H1 (cell line): Measurements from ENCODE around the gene USH2A. TPM values are rescaled to one million over a fixed set of nuclear protein-coding genes. Genes with fewer than 3 reads are reported as not detected.

Experiments used
- CTCF ChIA-PET: fragments of 300-600 bp; sonication (Branson Sonifier 250); formaldehyde crosslinking; loops from one replicate; lab custom pipeline; 2021; ENCODE audit not compliant: partially characterized antibody; lab: Charles Lee
- POLR2A ChIA-PET: fragments of 300-600 bp; sonication (Branson Sonifier 250); formaldehyde crosslinking; loops from one replicate; lab custom pipeline; 2021; ENCODE audit warnings: inconsistent platforms; ENCODE audit not compliant: partially characterized antibody; lab: Charles Lee
- DNase-seq, 2 experiments: peaks; one replicate each; pipeline versions ENCODE4 v3.0.0 to v3.0.0-alpha.2; 2010 to 2022; ENCODE audit warnings: low spot score in 2 of 2, low read depth in 1 of 2, mixed read lengths in 1 of 2
- FAIRE-seq: peaks from 2 replicates; lab custom pipeline; 2011; peaks lifted over from hg19 to GRCh38; lab: Jason Lieb, UNC
- H2AFZ ChIP-seq: 2 replicates; pipeline ENCODE4 v1.8.1; 2012; ENCODE audit warnings: low read length, inconsistent platforms
- H2AK5ac ChIP-seq: 2 replicates; pipeline ENCODE4 v1.6.1; 2013; ENCODE audit warnings: low read depth, low read length
- H2BK120ac ChIP-seq: replicated peaks from 2 replicates; pipeline ENCODE3; 2013; ENCODE audit warnings: low read depth, low read length, inconsistent platforms
- H2BK12ac ChIP-seq: 2 replicates; pipeline ENCODE4 v1.6.1; 2013; ENCODE audit warnings: low read depth, low read length
- H2BK15ac ChIP-seq: 2 replicates; pipeline ENCODE4 v1.6.1; 2013; ENCODE audit warnings: low read length
- H2BK20ac ChIP-seq: 2 replicates; pipeline ENCODE4 v1.6.1; 2013; ENCODE audit warnings: low read length
- H2BK5ac ChIP-seq: 2 replicates; pipeline ENCODE4 v1.6.1; 2013; ENCODE audit warnings: low read depth, low read length
- H3K14ac ChIP-seq: 2 replicates; pipeline ENCODE4 v1.6.1; 2013; ENCODE audit warnings: inconsistent platforms; ENCODE audit not compliant: insufficient read length
- H3K18ac ChIP-seq: 2 replicates; pipeline ENCODE4 v1.6.1; 2013; ENCODE audit warnings: low read length; ENCODE audit errors: extremely low read depth
- H3K23ac ChIP-seq: 2 replicates; pipeline ENCODE4 v1.6.1; 2013; ENCODE audit warnings: inconsistent platforms; ENCODE audit not compliant: insufficient read length
- H3K23me2 ChIP-seq: 2 replicates; pipeline ENCODE4 v1.6.1; 2013; ENCODE audit warnings: low read depth, low read length
- H3K27ac ChIP-seq: 2 replicates; pipeline ENCODE4 v1.6.1; 2011; ENCODE audit warnings: low read depth, low read length, inconsistent platforms
- H3K27me3 ChIP-seq, 4 experiments: replicated peaks in 1 of 4; 1 replicate in 1 of 4; 2 replicates in 3 of 4; pipeline versions ENCODE4 v1.6.1 to v1.8.1; 2011 to 2013; ENCODE audit warnings: low read length in 3 of 4, mild to moderate bottlenecking in 3 of 4, inconsistent platforms in 2 of 4, mixed read lengths in 2 of 4, moderate library complexity in 1 of 4; ENCODE audit not compliant: control insufficient read depth in 3 of 4, insufficient read depth in 3 of 4; ENCODE audit errors: extremely low read depth in 1 of 4
- H3K36me3 ChIP-seq, 4 experiments: 2 replicates each; pipeline versions ENCODE4 v1.6.1 to v1.8.1; 2011 to 2013; ENCODE audit warnings: mild to moderate bottlenecking in 4 of 4, low read length in 3 of 4, moderate library complexity in 2 of 4, control low read depth in 1 of 4, inconsistent platforms in 1 of 4; ENCODE audit not compliant: insufficient read depth in 4 of 4, control insufficient read depth in 2 of 4
- H3K4ac ChIP-seq: replicated peaks from 2 replicates; pipeline ENCODE3; 2013; ENCODE audit warnings: low read length, low read depth, mixed read lengths, inconsistent platforms; ENCODE audit not compliant: insufficient read length
- H3K4me1 ChIP-seq, 4 experiments: replicated peaks in 1 of 4; 1 replicate in 1 of 4; 2 replicates in 3 of 4; pipeline versions ENCODE4 v1.6.1 to v1.8.1; 2011 to 2013; ENCODE audit warnings: low read length in 3 of 4, inconsistent platforms in 2 of 4, mixed read lengths in 1 of 4; ENCODE audit not compliant: insufficient read depth in 4 of 4, control insufficient read depth in 3 of 4
- H3K4me2 ChIP-seq, 2 experiments: 2 replicates each; pipeline versions ENCODE4 v1.6.1 to v1.8.1; 2011 to 2013; ENCODE audit warnings: low read depth in 2 of 2, low read length in 2 of 2, control low read depth in 1 of 2, inconsistent platforms in 1 of 2, mild to moderate bottlenecking in 1 of 2; ENCODE audit not compliant: insufficient read depth in 1 of 2
- H3K4me3 ChIP-seq, 4 experiments: fragments of 200-600, 300-600 bp in 1 of 4; sonication (generic), shearing (Covaris generic), sonication (Bioruptor Twin) in 1 of 4; 2 replicates each; pipeline versions ENCODE4 v1.5.1 to v1.8.1; 2011 to 2016; ENCODE audit warnings: low read length in 4 of 4, low read depth in 3 of 4, control low read depth in 2 of 4, inconsistent platforms in 2 of 4, mild to moderate bottlenecking in 2 of 4, mixed read lengths in 1 of 4, moderate library complexity in 1 of 4; ENCODE audit not compliant: insufficient read depth in 2 of 4; ENCODE audit errors: extremely low read depth in 1 of 4
- H3K56ac ChIP-seq: replicated peaks from 2 replicates; pipeline ENCODE3; 2013; ENCODE audit warnings: low read depth, mild to moderate bottlenecking, mixed read lengths, low read length, inconsistent platforms; ENCODE audit not compliant: insufficient read length
- H3K79me1 ChIP-seq: 2 replicates; pipeline ENCODE4 v1.6.1; 2013; ENCODE audit warnings: low read depth, low read length, control low read depth
- H3K79me2 ChIP-seq, 2 experiments: 2 replicates each; pipeline versions ENCODE4 v1.6.1 to v1.8.1; 2012 to 2013; ENCODE audit warnings: low read length in 2 of 2, mild to moderate bottlenecking in 2 of 2, inconsistent platforms in 1 of 2; ENCODE audit not compliant: insufficient read depth in 2 of 2, control insufficient read depth in 1 of 2
- H3K9ac ChIP-seq, 4 experiments: replicated peaks in 1 of 4; 1 replicate in 1 of 4; 2 replicates in 3 of 4; pipeline versions ENCODE4 v1.6.1 to v1.8.1; 2011 to 2013; ENCODE audit warnings: low read depth in 3 of 4, low read length in 3 of 4, control low read depth in 2 of 4, mild to moderate bottlenecking in 2 of 4, moderate library complexity in 2 of 4, inconsistent platforms in 1 of 4; ENCODE audit errors: extremely low read depth in 1 of 4
- H3K9me3 ChIP-seq, 2 experiments: 2 replicates each; pipeline versions ENCODE4 v1.6.1 to v1.8.1; 2012 to 2013; ENCODE audit warnings: mild to moderate bottlenecking in 2 of 2, moderate library complexity in 2 of 2, control low read depth in 1 of 2, inconsistent platforms in 1 of 2, low read depth in 1 of 2, low read length in 1 of 2, mixed read lengths in 1 of 2; ENCODE audit not compliant: insufficient read depth in 2 of 2
- H4K20me1 ChIP-seq, 2 experiments: replicated peaks in 1 of 2; 2 replicates each; pipeline versions ENCODE3 to v1.8.1; 2011 to 2013; ENCODE audit warnings: inconsistent platforms in 2 of 2, low read length in 2 of 2, mild to moderate bottlenecking in 1 of 2; ENCODE audit not compliant: insufficient read depth in 2 of 2, control insufficient read depth in 1 of 2
- H4K5ac ChIP-seq: 2 replicates; pipeline ENCODE4 v1.6.1; 2013; ENCODE audit warnings: low read length, low read depth, mixed read lengths, inconsistent platforms; ENCODE audit not compliant: insufficient read length
- H4K8ac ChIP-seq: 2 replicates; pipeline ENCODE4 v1.8.0; 2013; ENCODE audit warnings: mild to moderate bottlenecking, moderate library complexity, low read length, inconsistent platforms; ENCODE audit not compliant: insufficient read depth; ENCODE audit errors: extremely low read depth
- H4K91ac ChIP-seq: replicated peaks from 2 replicates; pipeline ENCODE3; 2013; ENCODE audit warnings: low read length, mixed read lengths, inconsistent platforms; ENCODE audit not compliant: insufficient read length
- TEAD4 ChIP-seq: IDR thresholded peaks from 2 replicates; pipeline ENCODE4 v1.6.1; 2012; ENCODE audit warnings: low read depth, low read length, inconsistent platforms, mixed read lengths
- WGBS, 2 experiments: shearing (Covaris generic) in 1 of 2; methylation state at CpG; one replicate each; pipeline versions ENCODE4 v1.1.6 to v1.1.7; 2013 to 2015; ENCODE audit warnings: low lambda C conversion rate in 2 of 2, mixed read lengths in 2 of 2, inconsistent platforms in 1 of 2, low coverage in 1 of 2, missing lambda C conversion rate in 1 of 2; ENCODE audit not compliant: insufficient replicate concordance in 2 of 2, insufficient coverage in 1 of 2, insufficient read length in 1 of 2; ENCODE audit errors: extremely low coverage in 1 of 2, missing lambda C conversion rate in 1 of 2; 5-methylcytosine and 5-hydroxymethylcytosine counted together
- polyA plus RNA-seq, 7 experiments: library from polyadenylated mRNA; depleted of rRNA in 3 of 7; stranded (reverse) in 5 of 7; unstranded in 2 of 7; fragments of >200 nt in 5 of 7; fragments of 200-250 nt in 2 of 7; gene quantifications; 1 replicate in 5 of 7; 2 replicates in 1 of 7; 4 replicates in 1 of 7; pipeline versions ENCODE4 v1.2.1 to v1.2.3, GENCODE V29; 2011 to 2013; ENCODE audit warnings: missing spikeins in 2 of 7, mixed read lengths in 2 of 7
- total RNA-seq: library from RNA; stranded (reverse); fragmentation: NEBNext Ultra II Directional; extraction: Animal tissue kit (Norgen Biotek cat#: 25700); gene quantifications from 2 replicates; pipeline ENCODE4 v1.2.1, GENCODE V29; 2021

The USH2A gene
- total and polyA plus RNA-seq, 2 of the 8 experiments (the other 6 are each of a cell fraction or from before 2014, with no cell fraction given): 0.02 to 0.17 TPM

DNA sequence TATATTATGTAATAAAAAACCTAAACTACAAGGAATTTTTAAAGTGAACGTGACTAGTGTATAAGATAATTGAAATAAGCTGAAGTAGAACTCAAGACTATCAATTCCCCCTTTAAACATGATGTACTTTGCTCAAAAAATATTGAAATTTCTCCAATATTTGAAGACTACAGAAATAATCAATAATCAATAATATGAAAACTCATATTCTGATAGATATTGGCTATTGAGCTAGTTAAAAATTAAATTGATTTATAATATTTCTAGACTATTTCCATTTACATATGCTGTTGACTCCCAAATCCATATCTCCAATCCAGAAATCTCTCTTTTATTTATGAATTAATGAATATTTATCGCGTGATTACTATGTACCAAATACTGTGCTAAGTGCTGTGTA, 133.2 kb downstream of the USH2A start:
- no peak overlapping the region for H2AFZ ChIP-seq
- H3K4me1 ChIP-seq: no peaks in the 10 kb centered on the region
- H3K9ac ChIP-seq: no peak overlapping the region
- no peak overlapping the region for H3K4ac ChIP-seq
- no peaks in the 10 kb centered on the region for H3K36me3 ChIP-seq
- H3K79me1 ChIP-seq: no peaks in the 10 kb centered on the region
- no peaks in the 10 kb centered on the region for H4K20me1 ChIP-seq
- no peak overlapping the region for H2BK5ac ChIP-seq
- DNase-seq (no peak), FAIRE-seq (no peak)
- H3K23ac ChIP-seq: no peak overlapping the region
- H4K5ac ChIP-seq: no peak overlapping the region
- H3K9me3 ChIP-seq: peaks cover 9% of the 10 kb centered on the region in 2 experiments
- no peak overlapping the region for H2AK5ac ChIP-seq
- H3K27me3 ChIP-seq: no peaks in the 10 kb centered on the region
- ChIA-PET CTCF (interaction anchor here (0.9 kb wide), 1 partner anchor 11 kb away, joined by 3 read pairs; no protein-coding TSS in a partner anchor), POLR2A (no interaction called here)
- no peak overlapping the region for H3K18ac ChIP-seq
- H3K27ac ChIP-seq: no peak overlapping the region
- no peak overlapping the region for H2BK20ac ChIP-seq
- no peak overlapping the region for H3K4me3 ChIP-seq
- 58% methylated on average over 3 of the region's 3 CpGs; no CpG with 5 or more reads in 1 of the 2 experiments for WGBS, 2 experiments
- H2BK15ac ChIP-seq: no peak overlapping the region
- H3K56ac ChIP-seq: no peak overlapping the region
- H4K91ac ChIP-seq: no peak overlapping the region
- no peaks in the 10 kb centered on the region for H3K79me2 ChIP-seq
- H2BK120ac ChIP-seq: no peak overlapping the region
- no peaks in the 10 kb centered on the region for H3K23me2 ChIP-seq
- H3K14ac ChIP-seq: no peak overlapping the region
- no peak overlapping the region for H4K8ac ChIP-seq
- no peak overlapping the region for H3K4me2 ChIP-seq
- H2BK12ac ChIP-seq: no peak overlapping the region
- TF ChIP-seq TEAD4: no peak
